Spleen (tissue), 7 donors: Measurements from ENCODE around the gene PRPF39.

Experiments
- CTCF ChIP-seq, 11 experiments: fragments of 200-600 bp in 7 of 11; fragments of 450-650 bp in 4 of 11; sonication (generic) in 4 of 11; IDR thresholded peaks in 8 of 11; conservative IDR thresholded peaks in 3 of 11; 1 replicate in 7 of 11; 2 replicates in 4 of 11; pipeline versions ENCODE4 v1.4.0 to v1.8.0; 2016 to 2021; ENCODE audit warnings: antibody characterized with exemption in 11 of 11, inconsistent platforms in 4 of 11, mild to moderate bottlenecking in 1 of 11
- POLR2A ChIP-seq, 3 donors: fragments of 450-650 bp; IDR thresholded peaks; one replicate each; pipeline ENCODE4 v1.5.1; 2017; ENCODE audit warnings: antibody characterized with exemption in 3 of 3, mild to moderate bottlenecking in 1 of 3
- POLR2AphosphoS5 ChIP-seq, 3 donors: sonication (generic); formaldehyde crosslinking; IDR thresholded peaks; one replicate each; pipeline ENCODE4 v1.5.1; 2017; ENCODE audit warnings: antibody characterized with exemption in 3 of 3
- donor health status: DM: no; HTN: no; CAD: no; lungs with moderate emphysema.
- donor health status: DM: no; HTN: no; CAD: no.
- donor health status: DM: no; HTN: no; CAD: no.

GRCh38 chr14:45060551-45060950 lies 23.4 kb upstream of the PRPF39 start:
- TF ChIP-seq POLR2AphosphoS5 (IDR thresholded peaks at IDR 0.05) = no peak
- no peak for TF ChIP-seq CTCF (IDR thresholded peaks at IDR 0.05 in 8 of 11, conservative IDR thresholded peaks at IDR 0.05 in 3 of 11)
- no peak for TF ChIP-seq POLR2A (IDR thresholded peaks at IDR 0.05)
